Erythroblast (primary cell): ENCODE data around the gene MATR3.
A peak's percentile ranks its signal among the peaks of the same experiment; 100 is the strongest.

ENCODE experiments used
- DNase-seq, 2 experiments: peaks; one replicate each; lab custom pipeline; 2025; lab: John Stamatoyannopoulos, UW
- GATA1 ChIP-seq: IDR thresholded peaks from 2 replicates; pipeline ENCODE4 v1.6.1; 2011; ENCODE audit warnings: low read depth, mild to moderate bottlenecking, control low read depth, low read length, moderate library complexity
- POLR2A ChIP-seq: IDR thresholded peaks from 2 replicates; pipeline ENCODE4 v1.6.1; 2011; ENCODE audit warnings: mild to moderate bottlenecking, low read length

The MATR3 gene

DNA sequence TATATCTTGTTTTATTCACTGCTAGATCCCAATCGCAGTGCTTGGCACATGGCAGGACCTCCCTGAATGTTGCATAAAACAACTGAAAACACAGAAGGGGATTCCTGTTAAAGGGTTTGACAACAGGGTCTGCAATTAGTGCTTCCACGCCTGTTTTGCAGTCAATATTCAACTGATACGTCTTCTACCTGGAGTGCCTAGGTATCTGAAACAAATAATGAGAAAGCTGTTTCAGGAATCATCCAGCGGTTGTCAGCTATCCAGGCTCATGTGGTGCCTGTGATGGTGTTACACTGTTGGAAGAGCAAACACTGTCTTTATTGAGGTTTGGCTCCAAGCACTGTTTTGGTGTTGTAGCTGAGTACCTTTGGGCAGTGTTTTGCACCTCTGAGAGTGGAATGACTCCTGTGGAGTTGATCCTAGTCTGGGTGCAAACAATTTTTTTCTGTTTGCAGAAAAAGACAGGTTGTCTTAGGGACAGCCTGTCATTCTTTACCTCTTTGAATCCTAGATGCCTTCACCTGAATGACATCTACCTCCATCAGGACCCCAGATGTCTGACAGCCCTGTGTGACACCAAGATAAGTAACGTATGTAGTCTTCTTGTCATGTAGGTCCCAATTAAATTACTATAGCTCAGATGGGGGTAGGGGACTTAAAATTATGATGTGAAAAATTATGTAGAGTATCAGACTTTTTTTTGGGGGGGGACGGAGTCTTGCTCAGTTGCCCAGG lies 14.8 kb upstream of the MATR3 start:
- DNase-seq, result no peak
- TF ChIP-seq POLR2A, result no peak
- TF ChIP-seq GATA1, result no peak

DNA sequence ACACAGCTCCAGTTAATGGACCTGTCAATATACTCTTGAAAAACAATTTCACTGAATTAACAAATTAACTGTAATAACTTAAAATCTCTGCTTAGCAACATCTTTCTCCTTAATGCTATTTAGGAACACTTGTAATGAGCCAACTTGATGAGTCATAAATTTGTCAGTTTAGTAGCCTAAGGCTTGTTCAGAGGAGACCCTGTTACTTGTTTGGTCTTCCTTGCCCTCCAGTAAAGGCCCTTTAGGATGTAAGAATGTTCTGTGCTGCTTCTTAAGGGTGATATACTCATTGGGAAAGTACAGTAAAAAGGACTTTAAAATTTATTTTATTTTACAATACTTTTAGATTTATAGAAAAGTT lies 11.4 kb upstream of the MATR3 start:
- TF ChIP-seq GATA1, result no peak
- no peak for TF ChIP-seq POLR2A
- no peak for DNase-seq

DNA sequence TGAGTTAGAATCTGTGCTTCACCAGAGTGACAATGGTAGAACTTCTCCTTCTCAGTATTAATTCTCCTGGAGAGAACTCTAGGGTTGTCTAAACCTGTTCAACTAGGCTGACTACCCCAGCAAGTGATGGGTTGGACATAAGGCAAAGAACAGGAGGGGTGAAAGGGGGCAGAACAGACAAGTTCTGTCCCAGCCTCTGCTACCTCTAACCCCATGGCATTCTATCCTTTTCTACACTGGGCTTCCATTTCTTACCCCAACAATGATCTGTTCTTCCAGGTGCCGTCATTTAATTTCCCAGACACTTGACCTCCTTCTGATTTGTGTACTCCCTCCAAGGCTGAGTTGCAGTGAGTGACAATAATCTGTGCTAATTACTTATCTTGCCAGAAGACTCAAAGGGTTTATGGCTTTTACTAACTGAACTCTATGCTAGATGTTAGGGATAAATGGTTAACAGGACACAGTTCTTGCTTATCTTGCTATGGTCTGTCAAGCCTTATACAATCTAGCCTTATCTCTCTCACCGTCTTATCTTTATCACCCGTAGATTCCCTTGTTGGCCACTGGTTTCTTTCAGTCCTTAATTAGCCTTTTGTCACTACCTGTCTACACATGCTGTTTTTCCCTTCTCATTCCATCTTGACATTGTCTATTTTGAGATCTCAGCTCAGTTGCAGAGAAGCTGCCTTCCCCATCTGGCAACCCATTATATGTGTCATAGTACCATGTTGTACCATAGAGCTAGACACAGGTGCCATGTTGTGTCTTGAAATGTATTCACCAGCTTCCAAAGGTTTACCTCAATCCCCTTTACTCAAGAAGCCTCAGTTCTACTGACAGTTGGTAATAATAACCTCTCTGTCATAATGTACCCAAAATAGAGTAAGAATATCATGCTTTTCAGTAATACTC lies 10.0 kb upstream of the MATR3 start:
- no peak for DNase-seq
- TF ChIP-seq GATA1 (no peak), POLR2A (no peak)

DNA sequence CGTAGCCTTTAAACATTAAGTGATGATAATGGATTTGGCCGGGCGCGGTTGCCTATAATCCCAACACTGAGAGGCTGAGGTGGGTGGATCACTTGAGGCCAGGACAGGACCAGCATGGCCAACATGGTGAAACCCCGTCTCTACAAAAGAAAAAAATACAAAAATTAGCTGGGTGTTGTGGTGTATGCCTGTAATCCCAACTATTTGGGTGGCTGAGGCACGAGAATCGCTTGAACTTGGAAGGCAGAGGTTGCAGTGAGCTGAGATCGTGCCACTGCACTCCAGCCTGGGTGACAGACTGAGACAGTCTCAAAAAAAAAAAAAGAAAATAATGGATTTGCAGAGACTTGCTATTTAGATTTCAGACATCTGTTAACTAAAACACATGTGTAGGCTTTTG lies 9.2 kb upstream of the MATR3 start:
- TF ChIP-seq POLR2A (no peak), GATA1 (no peak)
- DNase-seq, result no peak

DNA sequence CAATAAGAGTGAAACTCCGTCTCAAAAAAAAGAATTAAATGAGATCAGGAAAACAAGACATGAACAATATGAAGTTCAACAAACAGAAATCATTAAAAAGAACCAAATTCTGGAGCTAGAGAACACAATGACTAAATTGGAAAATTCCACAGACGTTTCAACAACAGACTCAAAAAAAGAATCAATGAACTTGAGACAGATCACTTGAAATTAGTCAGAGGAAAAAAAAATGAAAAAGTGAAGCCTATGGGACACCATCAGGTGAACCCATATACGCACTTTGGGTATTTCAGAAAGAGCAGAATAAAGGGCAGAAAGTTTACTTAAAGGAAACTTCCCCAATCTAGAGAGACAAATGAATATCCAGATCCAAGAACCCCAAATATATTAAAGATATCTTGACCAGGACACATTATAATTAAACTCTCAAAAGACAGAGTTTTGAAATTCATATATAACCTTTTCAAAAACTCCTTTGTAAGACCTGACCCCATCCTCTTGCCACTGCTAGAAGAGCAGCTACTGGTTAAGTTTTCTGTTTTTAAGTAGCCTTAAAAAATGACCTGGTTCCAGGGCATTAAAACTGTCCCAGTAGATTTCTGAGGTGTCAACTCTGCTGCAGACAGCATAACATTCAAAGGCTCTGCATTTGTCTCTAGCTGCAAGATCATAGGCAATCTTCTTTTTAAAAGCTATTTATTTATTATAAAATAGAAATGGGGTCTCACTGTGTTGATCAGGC lies 7.7 kb upstream of the MATR3 start:
- TF ChIP-seq GATA1 (no peak), POLR2A (peak; percentile 40)
- no peak for DNase-seq

DNA sequence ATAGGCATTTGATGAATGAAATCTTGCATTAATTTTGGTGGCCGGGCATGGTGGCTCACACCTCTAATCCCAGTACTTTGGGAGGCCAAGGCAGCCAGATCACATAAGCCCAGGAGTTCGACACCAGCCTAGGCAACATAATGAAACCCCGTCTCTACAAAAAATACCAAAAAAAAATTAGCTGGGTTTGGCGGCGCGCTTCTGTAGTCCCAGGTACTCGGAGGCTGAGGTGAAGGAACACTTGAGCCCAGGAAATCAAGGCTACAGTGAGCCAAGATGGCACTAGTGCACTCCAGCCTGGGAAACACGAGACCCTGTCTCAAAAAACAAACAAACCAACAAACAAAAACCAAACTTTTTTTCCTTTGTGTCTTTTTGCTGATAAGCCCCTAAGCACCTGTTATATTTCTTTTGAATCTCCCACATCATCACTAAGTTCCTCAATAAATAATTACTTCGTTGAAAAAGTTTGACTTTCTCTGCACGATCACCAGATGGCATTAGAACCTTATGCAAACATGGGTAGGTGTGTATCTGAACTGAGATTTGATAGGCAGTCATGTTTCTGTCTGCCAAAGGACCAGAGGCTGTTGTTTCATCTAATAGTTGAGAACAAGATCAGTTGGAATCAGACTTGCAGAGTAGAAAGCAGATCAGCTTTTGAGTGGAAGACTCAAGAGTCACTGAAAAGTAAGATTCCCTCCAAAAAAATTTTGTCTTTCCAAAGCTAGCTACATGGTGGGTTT lies 5.5 kb upstream of the MATR3 start:
- TF ChIP-seq POLR2A (no peak), GATA1 (no peak)
- peak; percentile 15 to 25 for DNase-seq

DNA sequence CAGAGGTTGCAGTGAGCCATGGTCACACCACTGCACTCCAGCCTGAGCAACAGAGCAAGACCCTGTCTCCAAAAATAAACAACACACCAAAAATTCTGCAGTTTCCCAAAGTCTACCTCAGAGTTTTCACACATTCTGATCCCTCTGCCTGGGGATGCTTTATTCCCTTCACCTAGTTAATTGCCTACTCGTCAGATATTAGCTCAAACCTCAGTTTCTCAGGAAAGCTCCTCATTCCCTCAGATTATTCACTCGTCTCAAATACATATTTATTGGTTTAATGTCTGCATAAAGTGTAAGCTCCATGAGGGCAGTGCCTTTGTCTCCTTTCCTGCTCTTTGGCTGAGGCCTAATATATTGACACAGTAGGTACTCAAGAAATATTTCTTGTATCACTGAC lies 2.5 kb upstream of the MATR3 start:
- no peak for DNase-seq
- TF ChIP-seq GATA1, result no peak
- no peak for TF ChIP-seq POLR2A

DNA sequence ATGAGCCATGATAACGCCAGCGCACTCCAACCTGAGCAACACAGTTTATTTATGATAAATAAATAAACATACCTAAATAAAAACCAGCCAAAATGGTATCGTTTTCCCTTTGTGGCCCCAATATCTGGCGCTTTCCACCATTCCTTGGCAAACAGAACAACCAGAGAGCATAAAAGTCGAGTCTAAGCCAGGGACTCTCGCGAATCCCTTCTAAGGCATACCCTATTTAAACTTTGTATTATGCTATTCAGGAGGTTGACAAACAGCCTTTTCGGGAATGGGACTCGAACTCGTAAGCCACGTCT lies 386 bp upstream of the MATR3 start:
- no peak for DNase-seq
- TF ChIP-seq POLR2A, result no peak
- TF ChIP-seq GATA1, result no peak

DNA sequence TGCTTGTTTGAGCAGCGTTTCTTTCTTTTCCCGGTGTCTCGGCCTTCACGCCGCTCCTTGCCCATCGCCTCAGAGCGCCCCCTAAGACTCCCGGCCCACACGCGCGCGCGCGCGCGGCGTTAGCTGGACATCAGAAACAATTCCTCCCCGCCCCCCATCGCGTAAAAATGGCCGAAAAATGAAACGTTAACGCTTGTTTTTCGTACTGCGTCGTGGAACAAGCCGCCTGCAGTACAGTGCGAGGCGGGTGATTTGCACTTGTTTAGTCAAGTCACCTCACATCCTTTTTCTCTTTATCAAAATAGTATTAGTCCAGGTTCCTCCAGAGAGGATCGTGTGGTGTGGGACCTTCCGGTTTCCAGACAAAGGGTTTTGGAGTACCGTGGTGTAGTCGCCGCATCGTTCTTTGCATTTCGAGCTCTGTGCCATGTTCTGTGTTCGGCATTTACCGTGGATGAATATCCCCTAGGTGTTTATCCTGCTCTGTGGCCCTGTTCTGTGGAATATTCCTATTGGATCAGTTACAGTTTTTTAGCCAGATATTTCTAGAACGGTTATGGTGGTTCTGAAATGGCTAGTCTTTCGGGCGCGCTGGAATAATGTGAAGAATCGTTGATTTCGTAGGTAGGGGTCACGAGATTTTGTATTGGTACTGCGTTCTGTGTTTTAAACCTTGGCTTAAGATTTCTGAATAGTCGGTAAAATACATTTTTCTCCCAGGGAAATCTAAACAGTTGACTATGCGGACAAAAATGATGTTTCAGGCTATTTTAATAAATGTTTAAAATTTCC lies 1.0 kb downstream of the MATR3 start:
- peak; percentile 89 to 91 for DNase-seq
- no peak for TF ChIP-seq GATA1
- no peak for TF ChIP-seq POLR2A

DNA sequence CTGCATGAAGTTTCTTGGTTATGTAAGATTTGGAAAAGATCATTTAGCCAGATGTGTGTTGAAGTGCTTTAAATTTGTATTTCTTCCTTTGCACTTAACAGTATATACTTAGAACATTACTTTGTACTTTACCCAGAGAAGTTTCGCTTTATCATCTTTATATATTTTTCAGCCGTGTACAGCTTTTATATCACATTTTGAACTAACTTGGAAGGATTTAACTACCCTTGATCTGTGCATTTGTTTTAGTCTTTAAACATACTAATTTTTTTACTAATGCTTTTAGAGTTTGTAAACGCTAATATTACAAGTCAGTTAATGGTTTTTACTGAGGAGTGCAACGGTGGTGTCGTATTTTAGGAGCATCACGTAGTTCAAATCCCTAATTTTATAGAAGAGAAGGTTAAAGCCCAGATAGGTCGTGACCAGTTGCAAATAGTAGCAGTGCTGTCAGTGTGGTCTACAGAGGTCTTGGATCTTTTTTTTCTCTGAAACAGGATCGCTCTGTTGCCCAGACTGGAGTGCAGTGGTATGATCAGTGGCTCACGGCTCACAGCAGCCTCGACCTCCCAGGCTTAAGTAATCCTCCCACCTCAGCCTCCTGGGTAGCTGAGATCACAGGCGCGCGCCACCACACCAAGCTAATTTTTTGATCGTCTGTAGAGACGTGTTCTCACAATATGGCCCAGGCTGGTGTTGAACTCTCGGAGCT lies 2.0 kb downstream of the MATR3 start:
- peak; percentile 31 to 48 for DNase-seq
- TF ChIP-seq GATA1 (no peak), POLR2A (no peak)

DNA sequence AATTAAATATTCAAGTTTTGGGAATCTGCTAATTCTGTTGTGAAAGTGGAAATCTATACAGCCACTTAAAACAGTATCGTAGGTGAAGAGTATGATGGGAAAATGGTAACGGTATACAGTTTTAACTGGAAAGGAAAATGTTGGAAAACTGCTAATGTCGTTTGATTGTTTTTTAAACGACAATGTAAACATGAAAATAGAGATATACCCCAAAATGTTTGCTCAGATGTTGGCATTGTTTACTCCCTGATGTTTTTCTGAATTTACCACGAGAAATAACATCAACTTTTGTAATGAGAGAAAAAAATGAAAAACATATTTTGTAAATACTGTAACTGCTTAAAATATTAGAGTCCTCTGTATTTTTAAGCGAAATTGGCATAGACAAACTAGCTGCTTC lies 2.7 kb downstream of the MATR3 start:
- no peak for TF ChIP-seq POLR2A
- TF ChIP-seq GATA1, result no peak
- DNase-seq, result no peak

DNA sequence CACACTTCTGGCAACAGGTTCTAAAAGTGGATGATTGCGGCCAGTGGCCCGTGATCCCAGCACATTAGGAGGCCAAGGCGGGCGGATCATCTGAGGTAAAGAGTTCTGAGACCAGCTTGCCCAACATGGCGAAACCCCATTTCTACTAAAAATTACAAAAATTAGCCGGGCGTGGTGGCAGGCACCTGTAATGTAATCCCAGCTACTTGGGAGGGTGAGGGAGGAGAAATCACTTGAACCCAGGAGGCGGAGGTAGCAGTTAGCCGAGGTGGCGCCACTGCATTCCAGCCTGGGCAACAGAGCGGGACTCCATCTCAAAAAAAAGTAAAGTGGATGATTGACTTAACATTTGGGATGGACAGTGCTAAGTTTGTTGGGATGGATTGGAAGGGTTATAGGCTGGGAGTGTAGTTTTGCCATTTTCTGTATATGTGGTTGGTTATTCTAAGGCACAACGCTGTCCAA lies 3.4 kb downstream of the MATR3 start:
- no peak for DNase-seq
- no peak for TF ChIP-seq POLR2A
- TF ChIP-seq GATA1, result no peak
